Activated naive CD4-positive, alpha-beta T cell treated with anti-CD3 and anti-CD28 coated beads, Interleukin-2, amount 50 U/mL, for 72 hours (primary cell): ENCODE measurements around the gene CD302. TPM values are rescaled to one million over a fixed set of nuclear protein-coding genes. Genes with fewer than 3 reads are reported as not detected.
"Not testable (repeated sequence)": the region's sequence is repeated elsewhere in the genome, so short reads cannot be mapped to it uniquely, and the experiment has no call there.

Experiments used
- ATAC-seq, 2 donors: fragments of 150-1000 bp; cut with Tn5 transposase; 2 replicates each; pipeline ENCODE4 v1.10.0; 2021; ENCODE audit warnings: mild to moderate bottlenecking in 2 of 2, moderate library complexity in 2 of 2
- DNase-seq, 2 donors: peaks; one replicate each; pipeline ENCODE4 v3.0.0; 2021 to 2022; ENCODE audit warnings: low spot score in 2 of 2
- H3K27ac Mint-ChIP-seq, 2 donors: one replicate each; pipeline ENCODE4 v1.8.0; 2022; ENCODE audit warnings: mild to moderate bottlenecking in 2 of 2, mixed read lengths in 2 of 2
- H3K36me3 Mint-ChIP-seq, 2 donors: one replicate each; pipeline ENCODE4 v1.8.0; 2022; ENCODE audit warnings: mixed read lengths in 2 of 2
- H3K9me3 Mint-ChIP-seq, 2 donors: one replicate each; pipeline ENCODE4 v1.8.0; 2022; ENCODE audit warnings: mixed read lengths in 2 of 2
- total RNA-seq, 2 donors: library from RNA; stranded (reverse); gene quantifications; one replicate each; pipeline ENCODE4 v1.2.3, GENCODE V29; 2022

CD302 gene
- total RNA-seq, 2 donors from 2014 or later = 0.19 to 0.20 TPM

DNA sequence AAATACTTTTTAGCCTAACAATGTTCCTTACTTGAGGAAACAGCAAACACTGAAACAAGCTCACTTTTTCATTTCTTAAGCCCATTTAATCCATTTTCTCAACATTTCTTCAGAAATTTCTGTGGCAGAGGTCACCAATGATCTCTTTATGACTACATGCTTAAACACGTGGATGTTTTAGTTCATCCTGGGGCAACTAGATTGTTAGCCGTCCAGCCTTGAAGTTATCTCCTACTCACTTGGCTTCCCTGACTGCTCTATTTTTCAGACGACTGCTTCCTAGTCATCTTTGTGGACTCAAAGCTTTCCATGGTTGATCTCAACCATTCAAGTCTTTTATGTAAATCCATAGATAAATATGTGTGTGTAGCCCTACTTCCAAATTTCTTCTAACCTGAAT, 24.1 kb downstream of the CD302 start:
- ATAC-seq (no peak), DNase-seq (no peak)
- Mint-ChIP-seq H3K27ac (peak overlapping the region in 1 of 2 donors; percentile 3), H3K36me3 (peaks cover 0 to 8% of the 10 kb centered on the region in 2 donors), H3K9me3 (no peaks in the 10 kb centered on the region)

DNA sequence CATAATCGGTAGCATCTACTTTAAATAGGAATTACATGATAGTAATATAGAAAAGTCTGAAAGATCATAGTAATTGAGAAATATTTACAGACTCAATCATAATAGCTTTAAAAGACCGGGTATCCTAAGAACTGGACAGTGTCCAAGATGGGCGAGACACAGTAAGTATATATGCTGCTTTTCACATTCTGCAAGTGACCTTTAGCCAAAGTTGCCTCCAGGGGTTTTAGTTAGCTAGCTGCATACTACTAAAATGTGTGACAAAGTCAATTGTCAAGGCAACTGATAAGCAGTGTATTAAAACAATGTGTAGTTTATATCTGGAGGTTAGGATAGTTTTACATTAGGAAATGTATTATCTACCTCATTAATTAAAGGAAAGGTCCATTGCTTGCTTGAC, 24.6 kb downstream of the CD302 start:
- no peak for DNase-seq
- H3K9me3 Mint-ChIP-seq = no peaks in the 10 kb centered on the region
- no peak overlapping the region for H3K27ac Mint-ChIP-seq
- ATAC-seq = no peak
- H3K36me3 Mint-ChIP-seq = peaks cover 0 to 8% of the 10 kb centered on the region in 2 donors

DNA sequence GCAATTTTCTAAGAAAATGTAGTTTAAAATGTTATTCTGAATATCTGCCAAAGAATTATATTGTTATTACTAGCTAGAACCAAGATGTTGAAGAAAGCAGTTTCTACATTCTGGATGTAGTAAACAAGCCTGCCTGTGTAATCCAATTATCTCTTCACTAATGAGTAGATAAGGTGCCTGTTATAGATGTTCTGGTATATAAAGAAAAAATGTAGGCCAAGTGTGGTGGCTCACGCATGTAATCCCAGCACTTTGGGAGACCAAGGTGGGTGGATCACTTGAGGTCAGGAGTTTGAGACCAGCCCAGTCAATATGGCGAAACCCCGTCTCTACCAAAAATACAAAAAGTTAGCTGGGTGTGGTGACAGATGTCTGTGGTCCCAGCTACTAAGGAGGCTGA, 28.9 kb downstream of the CD302 start:
- Mint-ChIP-seq H3K9me3 (no peaks in the 10 kb centered on the region), H3K27ac (no peak overlapping the region), H3K36me3 (peaks cover 0 to 8% of the 10 kb centered on the region in 2 donors)
- no peak for ATAC-seq
- DNase-seq = no peak

DNA sequence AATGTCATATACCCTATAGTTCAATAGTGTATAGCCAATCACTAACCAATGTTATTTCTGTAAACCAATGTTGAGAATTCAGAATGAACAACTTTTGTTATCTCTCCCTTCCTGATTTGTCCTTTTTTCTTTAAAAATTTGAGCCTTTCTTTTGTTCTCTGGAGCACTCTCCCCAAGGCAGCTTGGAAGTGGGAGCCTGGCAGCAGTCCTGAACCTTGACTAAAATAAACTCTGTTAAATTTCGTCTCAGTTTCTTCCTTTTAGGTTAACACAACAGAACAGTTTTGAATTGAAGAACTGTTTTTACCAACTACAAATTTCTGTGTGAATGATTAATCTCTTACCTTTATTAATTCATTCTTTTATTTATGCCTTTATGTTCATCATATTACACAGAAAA, 35.9 kb downstream of the CD302 start:
- peaks cover 0 to 10% of the 10 kb centered on the region in 2 donors for H3K36me3 Mint-ChIP-seq
- DNase-seq = no peak
- no peaks in the 10 kb centered on the region for H3K9me3 Mint-ChIP-seq
- ATAC-seq = no peak
- no peak overlapping the region for H3K27ac Mint-ChIP-seq

DNA sequence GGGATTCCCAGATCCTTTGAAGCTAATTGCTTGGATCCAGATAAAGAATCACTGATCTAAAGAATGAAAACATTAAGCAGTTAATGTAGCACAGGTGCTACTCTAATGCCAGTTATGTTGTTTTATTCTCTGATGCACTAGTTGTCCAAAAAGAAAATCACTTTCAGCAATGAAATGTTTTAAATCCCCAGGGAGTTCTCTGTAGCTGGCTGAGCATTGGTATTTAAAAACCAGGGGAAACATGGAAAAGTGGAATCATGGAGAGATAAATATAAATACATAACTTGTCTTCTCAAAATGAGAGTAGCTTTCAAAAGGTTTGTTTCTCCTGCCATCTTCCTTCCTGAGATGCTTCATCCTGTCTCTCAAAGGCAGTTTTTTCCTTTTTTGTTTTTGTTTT, 37.7 kb downstream of the CD302 start:
- no peak overlapping the region for H3K27ac Mint-ChIP-seq
- DNase-seq (no peak), ATAC-seq (no peak)
- H3K9me3 Mint-ChIP-seq = no peaks in the 10 kb centered on the region
- H3K36me3 Mint-ChIP-seq = peaks cover 0 to 10% of the 10 kb centered on the region in 2 donors

DNA sequence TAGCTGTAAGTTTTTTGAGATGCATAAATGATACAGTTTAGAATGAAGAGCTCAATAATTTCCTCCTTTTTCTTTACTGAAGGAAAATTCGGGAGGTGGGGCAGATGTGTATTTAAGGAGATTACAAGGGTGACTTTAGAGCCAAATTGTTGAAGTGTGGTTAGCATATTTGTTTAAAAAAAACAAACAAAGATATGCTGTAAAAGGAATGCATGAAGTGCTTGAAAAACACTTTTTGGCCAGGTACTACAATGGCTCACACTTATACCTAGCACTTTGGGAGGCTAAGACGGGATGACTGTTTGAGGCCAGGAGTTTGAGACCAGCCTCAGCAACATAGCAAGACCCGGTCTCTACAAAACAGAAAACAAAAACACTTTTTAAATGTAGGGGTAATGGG, 38.4 kb downstream of the CD302 start:
- Mint-ChIP-seq H3K9me3 (no peaks in the 10 kb centered on the region), H3K36me3 (peaks cover 0 to 10% of the 10 kb centered on the region in 2 donors), H3K27ac (no peak overlapping the region)
- no peak for DNase-seq
- no peak for ATAC-seq

DNA sequence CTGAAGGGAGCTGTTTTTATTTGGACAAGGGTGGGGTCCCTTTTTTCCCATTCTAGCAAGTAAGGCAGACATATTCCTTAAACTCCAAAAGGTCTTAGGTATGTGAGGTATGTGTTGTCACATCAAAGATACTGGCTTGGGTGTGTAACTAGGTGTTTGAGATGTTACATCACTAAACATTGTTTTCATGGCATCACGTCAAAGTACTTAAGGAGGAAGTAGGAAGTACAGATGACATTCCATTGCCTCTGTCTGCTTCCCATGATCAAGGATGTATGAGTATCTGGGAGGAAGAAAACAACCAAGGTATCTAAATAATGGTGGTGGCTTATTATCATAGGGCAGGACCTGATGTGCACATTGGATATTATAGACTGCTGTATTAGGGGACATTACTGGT, 39.3 kb downstream of the CD302 start:
- Mint-ChIP-seq H3K36me3 (peaks cover 0 to 10% of the 10 kb centered on the region in 2 donors), H3K9me3 (no peaks in the 10 kb centered on the region), H3K27ac (no peak overlapping the region)
- ATAC-seq (no peak), DNase-seq (no peak)

DNA sequence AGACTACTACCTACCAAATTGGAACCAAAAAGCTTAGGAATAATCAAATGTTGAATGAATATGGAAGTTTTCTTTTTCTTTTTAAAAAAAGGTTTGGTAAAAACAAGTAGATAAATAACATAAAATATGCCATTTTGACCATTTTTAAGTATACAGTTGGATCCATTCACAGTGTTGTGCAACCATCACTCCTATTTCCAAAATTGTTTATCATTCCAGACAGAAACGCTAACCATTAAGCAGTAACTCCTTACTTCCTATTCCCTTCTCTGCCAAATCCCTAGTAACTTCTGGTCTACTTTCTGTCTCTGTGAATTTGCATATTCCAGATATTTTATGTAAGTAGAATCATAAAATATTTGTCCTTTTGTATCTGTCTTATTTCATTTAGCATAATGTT, 39.8 kb downstream of the CD302 start:
- Mint-ChIP-seq H3K27ac (no peak overlapping the region), H3K36me3 (peaks cover 0 to 10% of the 10 kb centered on the region in 2 donors), H3K9me3 (no peaks in the 10 kb centered on the region)
- DNase-seq (no peak), ATAC-seq (no peak)

DNA sequence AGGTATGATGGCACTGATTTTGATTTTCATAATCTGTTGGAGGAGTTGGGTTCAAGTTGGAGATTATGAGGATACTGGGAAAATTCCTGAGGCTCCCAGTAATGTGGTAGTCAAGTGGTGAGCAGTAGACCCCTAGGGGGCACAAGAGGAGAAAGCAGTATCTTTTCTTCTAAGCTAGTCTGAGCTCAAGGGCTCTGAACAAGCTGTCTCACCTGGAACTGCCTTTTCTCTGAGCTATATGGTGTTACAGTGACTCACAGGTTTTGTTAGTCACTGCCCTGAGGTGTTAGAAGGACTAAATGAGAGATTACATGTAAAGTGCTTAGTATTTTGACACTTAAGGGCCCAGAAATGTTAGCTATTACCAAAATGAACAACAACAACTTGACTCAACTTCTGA, 42.2 kb downstream of the CD302 start:
- DNase-seq = peak in 1 of 2 donors; percentile 18

DNA sequence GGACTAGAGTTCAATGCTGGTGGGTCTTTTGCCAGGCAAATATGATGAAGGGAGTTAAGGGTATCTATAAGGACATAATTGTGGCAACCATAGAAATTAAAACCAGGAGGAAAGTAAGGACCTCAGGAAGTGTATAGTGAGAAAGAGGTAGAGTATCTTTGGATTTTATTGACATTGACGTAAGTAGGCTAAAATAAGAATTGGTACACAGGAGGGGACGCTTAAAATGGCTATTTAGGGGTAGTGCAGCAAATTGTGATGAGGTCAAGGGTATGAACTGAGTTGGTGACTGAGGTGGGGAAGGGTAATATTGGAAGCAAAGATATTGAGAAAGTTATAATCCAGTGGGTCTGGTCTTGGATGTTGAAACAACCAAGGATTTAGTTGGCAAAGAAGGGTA, 43.0 kb downstream of the CD302 start:
- H3K9me3 Mint-ChIP-seq = no peaks in the 10 kb centered on the region

More for the DNA sequence above, 42.2 kb downstream of the CD302 start:
- Mint-ChIP-seq H3K9me3 (no peaks in the 10 kb centered on the region), H3K36me3 (peaks cover 7 to 22% of the 10 kb centered on the region in 2 donors), H3K27ac (no peak overlapping the region)
- ATAC-seq = peak; percentile 100

DNA sequence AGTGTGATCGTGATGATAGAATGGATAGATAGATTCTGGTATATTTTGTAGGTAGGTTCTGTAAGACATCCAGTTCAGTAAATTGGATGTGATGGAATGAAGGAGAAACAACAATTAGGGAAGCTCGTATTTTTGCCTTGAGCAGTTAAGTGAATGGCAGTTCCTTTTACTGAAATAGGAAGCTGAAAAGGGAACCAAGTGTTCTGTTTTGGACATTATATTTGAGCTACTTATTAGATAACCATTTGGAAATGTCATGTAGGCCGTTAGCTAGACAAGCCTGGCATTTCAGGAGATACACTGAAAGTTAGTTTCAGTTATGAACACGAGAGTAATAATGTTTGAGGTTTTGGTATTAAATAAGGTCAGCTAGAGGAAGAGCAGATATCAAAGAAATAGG, 44.2 kb downstream of the CD302 start:
- H3K36me3 Mint-ChIP-seq = peaks cover 7 to 13% of the 10 kb centered on the region in 2 donors
- ATAC-seq (no peak), DNase-seq (no peak)
- H3K9me3 Mint-ChIP-seq = no peaks in the 10 kb centered on the region
- H3K27ac Mint-ChIP-seq = no peak overlapping the region

More for the DNA sequence above, 43.0 kb downstream of the CD302 start:
- H3K27ac Mint-ChIP-seq = no peak overlapping the region
- peaks cover 7 to 14% of the 10 kb centered on the region in 2 donors for H3K36me3 Mint-ChIP-seq
- DNase-seq (no peak), ATAC-seq (no peak)

DNA sequence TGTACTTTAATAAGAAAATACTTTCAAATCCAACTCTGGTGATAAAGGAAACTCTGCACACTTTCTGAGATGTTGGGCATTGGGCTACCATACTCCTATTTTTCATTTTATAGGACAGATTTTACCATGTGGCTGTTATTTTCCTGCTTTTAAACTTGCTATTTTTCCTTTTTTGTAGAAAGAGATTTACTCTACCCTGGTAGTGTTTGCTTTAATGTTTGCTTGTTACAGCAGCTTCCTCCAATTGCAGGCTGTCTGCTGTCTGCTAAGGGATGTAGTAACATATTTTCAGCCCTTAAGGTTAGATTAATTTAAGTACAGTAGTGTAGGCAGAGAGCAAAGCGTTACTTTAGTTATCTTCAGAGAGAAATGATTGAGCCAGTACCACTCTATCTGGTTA, 47.1 kb downstream of the CD302 start:
- no peak for DNase-seq
- H3K27ac Mint-ChIP-seq = no peak overlapping the region
- H3K9me3 Mint-ChIP-seq = no peaks in the 10 kb centered on the region
- ATAC-seq = no peak
- H3K36me3 Mint-ChIP-seq = peaks cover 21 to 31% of the 10 kb centered on the region in 2 donors

DNA sequence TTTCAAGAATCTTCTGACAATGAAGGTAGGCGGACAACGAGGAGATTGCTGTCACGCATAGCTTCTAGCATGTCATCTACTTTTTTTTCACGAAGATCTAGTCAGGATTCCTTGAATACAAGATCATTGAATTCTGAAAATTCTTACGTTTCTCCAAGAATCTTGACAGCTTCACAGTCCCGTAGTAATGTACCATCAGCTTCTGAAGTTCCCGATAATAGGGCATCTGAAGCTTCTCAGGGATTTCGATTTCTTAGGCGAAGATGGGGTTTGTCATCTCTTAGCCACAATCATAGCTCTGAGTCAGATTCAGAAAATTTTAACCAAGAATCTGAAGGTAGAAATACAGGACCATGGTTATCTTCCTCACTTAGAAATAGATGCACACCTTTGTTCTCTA, 49.9 kb downstream of the CD302 start:
- H3K36me3 Mint-ChIP-seq = peaks cover 30 to 53% of the 10 kb centered on the region in 2 donors
- DNase-seq (no peak), ATAC-seq (peak in 1 of 2 donors; percentile 13)
- no peaks in the 10 kb centered on the region for H3K9me3 Mint-ChIP-seq
- no peak overlapping the region for H3K27ac Mint-ChIP-seq

DNA sequence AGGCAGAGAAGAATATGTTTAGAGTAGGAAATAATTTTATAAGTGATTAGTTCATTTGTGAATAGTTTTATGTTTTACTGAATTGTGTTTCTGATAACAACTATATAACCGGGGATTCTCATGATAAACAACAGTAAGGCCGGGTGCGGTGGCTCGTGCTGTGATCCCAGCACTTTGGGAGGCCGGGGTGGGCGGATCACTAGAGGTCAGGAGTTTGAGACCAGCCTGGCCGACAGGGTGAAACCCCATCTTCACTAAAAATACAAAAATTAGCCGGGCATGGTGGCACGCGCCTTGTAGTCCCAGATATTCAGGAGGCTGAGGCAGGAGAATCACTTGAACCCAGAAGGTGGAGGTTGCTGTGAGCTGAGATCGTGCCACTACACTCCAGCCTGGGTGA, 52.8 kb downstream of the CD302 start:
- H3K36me3 Mint-ChIP-seq = peaks cover 23 to 57% of the 10 kb centered on the region in 2 donors
- H3K27ac Mint-ChIP-seq, DNase-seq, ATAC-seq, H3K9me3 Mint-ChIP-seq: not testable (repeated sequence)

DNA sequence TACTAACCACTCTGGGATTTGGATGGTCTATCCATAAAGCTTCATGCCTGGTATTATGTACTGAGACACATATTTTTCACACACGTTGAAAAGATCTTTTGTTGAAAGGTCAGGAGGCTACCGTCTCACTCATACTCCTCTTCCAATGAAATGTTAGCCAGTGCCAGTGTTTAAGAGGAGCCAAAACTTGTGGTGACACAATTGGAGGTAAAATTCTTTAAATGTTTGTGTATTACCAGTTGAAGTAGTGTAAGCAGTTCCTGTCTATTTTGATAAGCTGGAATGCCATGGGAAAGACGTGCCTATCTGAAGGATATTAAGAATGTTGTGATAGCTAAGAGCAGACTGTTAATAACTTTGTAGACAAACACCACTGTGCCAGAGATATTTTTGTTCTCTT, 53.6 kb downstream of the CD302 start:
- ATAC-seq = no peak
- no peaks in the 10 kb centered on the region for H3K9me3 Mint-ChIP-seq
- peaks cover 23 to 63% of the 10 kb centered on the region in 2 donors for H3K36me3 Mint-ChIP-seq
- peak overlapping the region in 1 of 2 donors; percentile 6 for H3K27ac Mint-ChIP-seq
- DNase-seq = no peak

DNA sequence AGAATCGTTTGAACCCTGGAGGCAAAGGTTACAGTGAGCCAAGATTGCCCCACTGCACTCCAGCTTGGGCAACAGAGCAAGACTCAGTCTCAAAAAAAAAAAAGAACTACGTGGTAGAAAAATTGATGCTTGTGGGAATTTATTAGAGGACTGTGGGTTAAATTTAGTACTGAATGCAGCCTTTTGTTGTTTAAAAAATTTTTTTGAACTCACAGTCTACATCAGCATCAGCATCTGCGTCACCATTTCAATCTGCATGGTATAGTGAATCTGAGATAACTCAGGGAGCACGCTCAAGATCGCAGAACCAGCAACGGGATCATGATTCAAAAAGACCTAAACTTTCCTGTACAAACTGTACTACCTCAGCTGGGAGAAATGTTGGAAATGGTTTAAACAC, 55.2 kb downstream of the CD302 start:
- H3K36me3 Mint-ChIP-seq = peaks cover 15 to 61% of the 10 kb centered on the region in 2 donors
- no peak overlapping the region for H3K27ac Mint-ChIP-seq

DNA sequence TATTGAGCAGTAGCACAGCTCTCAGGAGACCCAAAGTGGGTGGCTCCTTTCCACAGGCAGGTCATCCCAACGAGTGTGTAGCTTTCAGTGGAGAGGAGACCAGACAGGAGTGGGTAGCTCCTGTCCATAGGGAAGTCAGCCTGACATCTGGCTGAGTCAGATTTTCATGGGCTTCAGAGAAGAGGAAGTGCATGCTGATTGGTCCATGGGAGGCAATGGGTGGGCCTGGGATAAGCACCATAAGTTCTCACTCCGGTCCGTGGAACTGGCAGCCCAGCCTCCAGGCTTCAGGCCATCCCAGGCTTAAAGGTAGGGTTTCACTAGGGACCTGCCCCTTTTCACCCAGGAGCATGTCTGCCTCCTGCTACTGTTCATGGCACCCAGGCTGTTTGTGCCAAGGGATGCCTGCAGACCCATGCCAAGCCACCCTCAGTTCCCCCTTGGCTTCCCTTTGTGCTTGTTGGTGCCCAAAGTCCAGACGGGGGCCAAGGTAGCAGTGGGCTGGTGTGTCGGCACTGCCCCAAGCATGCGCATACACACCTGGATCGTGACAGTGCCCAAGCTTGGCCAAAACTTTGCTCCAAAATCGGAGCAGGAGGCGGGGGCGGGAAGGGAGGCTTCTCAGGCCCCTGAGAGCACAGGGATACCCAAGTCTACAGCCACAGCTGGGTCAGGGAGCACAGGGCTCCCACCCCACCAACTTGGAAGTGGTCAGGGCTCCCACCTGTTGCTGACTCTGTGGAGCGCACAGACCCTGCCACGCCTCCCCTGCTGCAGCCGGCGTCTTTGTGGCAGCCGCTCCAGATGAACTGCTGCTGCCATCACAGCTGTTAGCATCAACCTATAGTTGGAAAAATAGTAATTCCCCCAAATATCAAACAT, 59.3 kb downstream of the CD302 start:
- H3K27ac Mint-ChIP-seq = peak overlapping the region in 1 of 2 donors; percentile 65
- peaks cover 6 to 62% of the 10 kb centered on the region in 2 donors for H3K36me3 Mint-ChIP-seq
- ATAC-seq (no peak), DNase-seq (no peak)
- H3K9me3 Mint-ChIP-seq = no peaks in the 10 kb centered on the region

More for the DNA sequence above, 55.2 kb downstream of the CD302 start:
- no peak for ATAC-seq
- DNase-seq = no peak
- no peaks in the 10 kb centered on the region for H3K9me3 Mint-ChIP-seq

DNA sequence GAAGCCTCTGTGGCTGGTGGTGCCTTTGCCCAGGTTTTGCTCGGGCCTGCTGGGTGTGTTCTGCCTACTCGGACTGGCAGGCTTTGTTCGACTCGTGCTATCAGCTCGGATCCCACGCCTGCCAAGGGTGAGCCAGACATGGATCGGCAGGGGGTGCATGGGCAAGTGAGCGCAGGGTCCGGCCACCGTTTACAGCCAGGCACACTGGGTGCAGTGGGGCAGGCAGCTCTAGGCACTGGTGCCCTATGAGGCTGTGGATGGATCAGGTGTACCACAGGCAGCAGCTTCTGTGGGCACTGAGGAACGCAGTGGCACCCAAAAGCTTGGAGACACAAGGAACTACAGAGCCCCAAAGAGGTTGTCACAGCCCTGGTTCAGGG, 60.1 kb downstream of the CD302 start:
- ATAC-seq (peak in 1 of 2 donors; percentile 13), DNase-seq (no peak)
- no peak overlapping the region for H3K27ac Mint-ChIP-seq
- peaks cover 6 to 56% of the 10 kb centered on the region in 2 donors for H3K36me3 Mint-ChIP-seq
- H3K9me3 Mint-ChIP-seq = no peaks in the 10 kb centered on the region
